GM12892 (cell line): ENCODE results near the gene TFPT.

Experiments
- POLR2A ChIP-seq: IDR thresholded peaks from 2 replicates; pipeline ENCODE4 v1.6.1; 2011; ENCODE audit warnings: low read depth, low read length, control low read depth
- POLR2AphosphoS5 ChIP-seq: IDR thresholded peaks from 2 replicates; pipeline ENCODE4 v1.6.1; 2011; ENCODE audit warnings: low read depth, low read length, control low read depth

GRCh38 chr19:54156953-54157352 lies 41.5 kb upstream of the TFPT start:
- TF ChIP-seq POLR2A, result no peak
- TF ChIP-seq POLR2AphosphoS5, result no peak
